H1 (cell line): ENCODE results near the gene NDUFS8. TPM values are rescaled to one million over a fixed set of nuclear protein-coding genes. Genes with fewer than 3 reads are reported as not detected.

Experiments used
- CTCF ChIA-PET: fragments of 300-600 bp; sonication (Branson Sonifier 250); formaldehyde crosslinking; loops from one replicate; lab custom pipeline; 2021; ENCODE audit not compliant: partially characterized antibody; lab: Charles Lee
- POLR2A ChIA-PET: fragments of 300-600 bp; sonication (Branson Sonifier 250); formaldehyde crosslinking; loops from one replicate; lab custom pipeline; 2021; ENCODE audit warnings: inconsistent platforms; ENCODE audit not compliant: partially characterized antibody; lab: Charles Lee
- DNase-seq, 2 experiments: peaks; one replicate each; pipeline versions ENCODE4 v3.0.0 to v3.0.0-alpha.2; 2010 to 2022; ENCODE audit warnings: low spot score in 2 of 2, low read depth in 1 of 2, mixed read lengths in 1 of 2
- FAIRE-seq: peaks from 2 replicates; lab custom pipeline; 2011; peaks lifted over from hg19 to GRCh38; lab: Jason Lieb, UNC
- H2AFZ ChIP-seq: 2 replicates; pipeline ENCODE4 v1.8.1; 2012; ENCODE audit warnings: low read length, inconsistent platforms
- H2AK5ac ChIP-seq: 2 replicates; pipeline ENCODE4 v1.6.1; 2013; ENCODE audit warnings: low read depth, low read length
- H2BK120ac ChIP-seq: replicated peaks from 2 replicates; pipeline ENCODE3; 2013; ENCODE audit warnings: low read depth, low read length, inconsistent platforms
- H2BK12ac ChIP-seq: 2 replicates; pipeline ENCODE4 v1.6.1; 2013; ENCODE audit warnings: low read depth, low read length
- H2BK15ac ChIP-seq: 2 replicates; pipeline ENCODE4 v1.6.1; 2013; ENCODE audit warnings: low read length
- H2BK20ac ChIP-seq: 2 replicates; pipeline ENCODE4 v1.6.1; 2013; ENCODE audit warnings: low read length
- H2BK5ac ChIP-seq: 2 replicates; pipeline ENCODE4 v1.6.1; 2013; ENCODE audit warnings: low read depth, low read length
- H3K14ac ChIP-seq: 2 replicates; pipeline ENCODE4 v1.6.1; 2013; ENCODE audit warnings: inconsistent platforms; ENCODE audit not compliant: insufficient read length
- H3K18ac ChIP-seq: 2 replicates; pipeline ENCODE4 v1.6.1; 2013; ENCODE audit warnings: low read length; ENCODE audit errors: extremely low read depth
- H3K23ac ChIP-seq: 2 replicates; pipeline ENCODE4 v1.6.1; 2013; ENCODE audit warnings: inconsistent platforms; ENCODE audit not compliant: insufficient read length
- H3K23me2 ChIP-seq: 2 replicates; pipeline ENCODE4 v1.6.1; 2013; ENCODE audit warnings: low read depth, low read length
- H3K27ac ChIP-seq: 2 replicates; pipeline ENCODE4 v1.6.1; 2011; ENCODE audit warnings: low read depth, low read length, inconsistent platforms
- H3K27me3 ChIP-seq, 4 experiments: replicated peaks in 1 of 4; 1 replicate in 1 of 4; 2 replicates in 3 of 4; pipeline versions ENCODE4 v1.6.1 to v1.8.1; 2011 to 2013; ENCODE audit warnings: low read length in 3 of 4, mild to moderate bottlenecking in 3 of 4, inconsistent platforms in 2 of 4, mixed read lengths in 2 of 4, moderate library complexity in 1 of 4; ENCODE audit not compliant: control insufficient read depth in 3 of 4, insufficient read depth in 3 of 4; ENCODE audit errors: extremely low read depth in 1 of 4
- H3K36me3 ChIP-seq, 4 experiments: 2 replicates each; pipeline versions ENCODE4 v1.6.1 to v1.8.1; 2011 to 2013; ENCODE audit warnings: mild to moderate bottlenecking in 4 of 4, low read length in 3 of 4, moderate library complexity in 2 of 4, control low read depth in 1 of 4, inconsistent platforms in 1 of 4; ENCODE audit not compliant: insufficient read depth in 4 of 4, control insufficient read depth in 2 of 4
- H3K4ac ChIP-seq: replicated peaks from 2 replicates; pipeline ENCODE3; 2013; ENCODE audit warnings: low read length, low read depth, mixed read lengths, inconsistent platforms; ENCODE audit not compliant: insufficient read length
- H3K4me1 ChIP-seq, 4 experiments: replicated peaks in 1 of 4; 1 replicate in 1 of 4; 2 replicates in 3 of 4; pipeline versions ENCODE4 v1.6.1 to v1.8.1; 2011 to 2013; ENCODE audit warnings: low read length in 3 of 4, inconsistent platforms in 2 of 4, mixed read lengths in 1 of 4; ENCODE audit not compliant: insufficient read depth in 4 of 4, control insufficient read depth in 3 of 4
- H3K4me2 ChIP-seq, 2 experiments: 2 replicates each; pipeline versions ENCODE4 v1.6.1 to v1.8.1; 2011 to 2013; ENCODE audit warnings: low read depth in 2 of 2, low read length in 2 of 2, control low read depth in 1 of 2, inconsistent platforms in 1 of 2, mild to moderate bottlenecking in 1 of 2; ENCODE audit not compliant: insufficient read depth in 1 of 2
- H3K4me3 ChIP-seq, 4 experiments: fragments of 200-600, 300-600 bp in 1 of 4; sonication (generic), shearing (Covaris generic), sonication (Bioruptor Twin) in 1 of 4; 2 replicates each; pipeline versions ENCODE4 v1.5.1 to v1.8.1; 2011 to 2016; ENCODE audit warnings: low read length in 4 of 4, low read depth in 3 of 4, control low read depth in 2 of 4, inconsistent platforms in 2 of 4, mild to moderate bottlenecking in 2 of 4, mixed read lengths in 1 of 4, moderate library complexity in 1 of 4; ENCODE audit not compliant: insufficient read depth in 2 of 4; ENCODE audit errors: extremely low read depth in 1 of 4
- H3K56ac ChIP-seq: replicated peaks from 2 replicates; pipeline ENCODE3; 2013; ENCODE audit warnings: low read depth, mild to moderate bottlenecking, mixed read lengths, low read length, inconsistent platforms; ENCODE audit not compliant: insufficient read length
- H3K79me1 ChIP-seq: 2 replicates; pipeline ENCODE4 v1.6.1; 2013; ENCODE audit warnings: low read depth, low read length, control low read depth
- H3K79me2 ChIP-seq, 2 experiments: 2 replicates each; pipeline versions ENCODE4 v1.6.1 to v1.8.1; 2012 to 2013; ENCODE audit warnings: low read length in 2 of 2, mild to moderate bottlenecking in 2 of 2, inconsistent platforms in 1 of 2; ENCODE audit not compliant: insufficient read depth in 2 of 2, control insufficient read depth in 1 of 2
- H3K9ac ChIP-seq, 4 experiments: replicated peaks in 1 of 4; 1 replicate in 1 of 4; 2 replicates in 3 of 4; pipeline versions ENCODE4 v1.6.1 to v1.8.1; 2011 to 2013; ENCODE audit warnings: low read depth in 3 of 4, low read length in 3 of 4, control low read depth in 2 of 4, mild to moderate bottlenecking in 2 of 4, moderate library complexity in 2 of 4, inconsistent platforms in 1 of 4; ENCODE audit errors: extremely low read depth in 1 of 4
- H3K9me3 ChIP-seq, 2 experiments: 2 replicates each; pipeline versions ENCODE4 v1.6.1 to v1.8.1; 2012 to 2013; ENCODE audit warnings: mild to moderate bottlenecking in 2 of 2, moderate library complexity in 2 of 2, control low read depth in 1 of 2, inconsistent platforms in 1 of 2, low read depth in 1 of 2, low read length in 1 of 2, mixed read lengths in 1 of 2; ENCODE audit not compliant: insufficient read depth in 2 of 2
- H4K20me1 ChIP-seq, 2 experiments: replicated peaks in 1 of 2; 2 replicates each; pipeline versions ENCODE3 to v1.8.1; 2011 to 2013; ENCODE audit warnings: inconsistent platforms in 2 of 2, low read length in 2 of 2, mild to moderate bottlenecking in 1 of 2; ENCODE audit not compliant: insufficient read depth in 2 of 2, control insufficient read depth in 1 of 2
- H4K5ac ChIP-seq: 2 replicates; pipeline ENCODE4 v1.6.1; 2013; ENCODE audit warnings: low read length, low read depth, mixed read lengths, inconsistent platforms; ENCODE audit not compliant: insufficient read length
- H4K8ac ChIP-seq: 2 replicates; pipeline ENCODE4 v1.8.0; 2013; ENCODE audit warnings: mild to moderate bottlenecking, moderate library complexity, low read length, inconsistent platforms; ENCODE audit not compliant: insufficient read depth; ENCODE audit errors: extremely low read depth
- H4K91ac ChIP-seq: replicated peaks from 2 replicates; pipeline ENCODE3; 2013; ENCODE audit warnings: low read length, mixed read lengths, inconsistent platforms; ENCODE audit not compliant: insufficient read length
- ASH2L ChIP-seq: fragments of 200-600, 300-600 bp; sonication (generic); IDR thresholded peaks from one replicate; pipeline ENCODE4 v1.7.1; 2017; ENCODE audit warnings: low read length
- BRCA1 ChIP-seq: IDR thresholded peaks from 2 replicates; pipeline ENCODE4 v1.6.1; 2012; ENCODE audit warnings: low read depth, low read length, improper control_type of control experiment
- FOSL1 ChIP-seq: IDR thresholded peaks from 2 replicates; pipeline ENCODE4 v1.6.1; 2011; ENCODE audit warnings: mild to moderate bottlenecking, low read depth, low read length, moderate library complexity; ENCODE audit not compliant: insufficient read depth
- NANOG ChIP-seq: IDR thresholded peaks from 2 replicates; pipeline ENCODE4 v1.6.1; 2011; ENCODE audit warnings: low read length, low read depth, mild to moderate bottlenecking, inconsistent platforms; ENCODE audit not compliant: insufficient read depth, poor library complexity, severe bottlenecking
- SIX5 ChIP-seq: IDR thresholded peaks from 2 replicates; pipeline ENCODE4 v1.6.1; 2011; ENCODE audit warnings: mild to moderate bottlenecking, low read depth, low read length
- WGBS, 2 experiments: shearing (Covaris generic) in 1 of 2; methylation state at CpG; one replicate each; pipeline versions ENCODE4 v1.1.6 to v1.1.7; 2013 to 2015; ENCODE audit warnings: low lambda C conversion rate in 2 of 2, mixed read lengths in 2 of 2, inconsistent platforms in 1 of 2, low coverage in 1 of 2, missing lambda C conversion rate in 1 of 2; ENCODE audit not compliant: insufficient replicate concordance in 2 of 2, insufficient coverage in 1 of 2, insufficient read length in 1 of 2; ENCODE audit errors: extremely low coverage in 1 of 2, missing lambda C conversion rate in 1 of 2; 5-methylcytosine and 5-hydroxymethylcytosine counted together
- polyA plus RNA-seq, 7 experiments: library from polyadenylated mRNA; depleted of rRNA in 3 of 7; stranded (reverse) in 5 of 7; unstranded in 2 of 7; fragments of >200 nt in 5 of 7; fragments of 200-250 nt in 2 of 7; gene quantifications; 1 replicate in 5 of 7; 2 replicates in 1 of 7; 4 replicates in 1 of 7; pipeline versions ENCODE4 v1.2.1 to v1.2.3, GENCODE V29; 2011 to 2013; ENCODE audit warnings: missing spikeins in 2 of 7, mixed read lengths in 2 of 7
- total RNA-seq: library from RNA; stranded (reverse); fragmentation: NEBNext Ultra II Directional; extraction: Animal tissue kit (Norgen Biotek cat#: 25700); gene quantifications from 2 replicates; pipeline ENCODE4 v1.2.1, GENCODE V29; 2021

NDUFS8 gene
- total and polyA plus RNA-seq, 2 of the 8 experiments (the other 6 are each of a cell fraction or from before 2014, with no cell fraction given) = 182 to 291 TPM

GRCh38 chr11:68033708-68034045, 3.2 kb downstream of the NDUFS8 start:
- no peak overlapping the region; the same call in 1 of the 2 replicates for H4K8ac ChIP-seq
- H3K79me1 ChIP-seq = peaks cover 8% of the 10 kb centered on the region
- H3K4me3 ChIP-seq = no peak overlapping the region
- peaks cover 4 to 17% (median 15%) of the 10 kb centered on the region in 4 experiments for H3K36me3 ChIP-seq
- H4K20me1 ChIP-seq = peaks cover 0 to 5% of the 10 kb centered on the region in 2 experiments
- ChIA-PET CTCF (no interaction called here), POLR2A (interaction anchor here (0.6 to 16.6 kb wide), 5 partner anchors 8 to 45 kb away, joined by 3 to 183 read pairs (median 7); no protein-coding TSS in a partner anchor)
- no peak overlapping the region for H3K18ac ChIP-seq
- no peak overlapping the region for H4K91ac ChIP-seq
- H3K27ac ChIP-seq = no peak overlapping the region
- H3K27me3 ChIP-seq = no peaks in the 10 kb centered on the region
- FAIRE-seq (no peak), DNase-seq (no peak)
- H4K5ac ChIP-seq = no peak overlapping the region
- H3K23me2 ChIP-seq = peaks cover 3% of the 10 kb centered on the region; the same call in 1 of the 2 replicates
- no peak overlapping the region for H3K4ac ChIP-seq
- no peak overlapping the region for H3K23ac ChIP-seq
- no peak overlapping the region for H2BK5ac ChIP-seq
- no peak overlapping the region for H2BK20ac ChIP-seq
- no peak overlapping the region for H3K9ac ChIP-seq
- H3K9me3 ChIP-seq = no peaks in the 10 kb centered on the region
- no peak overlapping the region for H3K14ac ChIP-seq
- peaks cover 0 to 18% (median 14%) of the 10 kb centered on the region in 4 experiments; a peak in 5 of 7 replicates for H3K4me1 ChIP-seq
- no peak overlapping the region for H2AK5ac ChIP-seq
- H2BK120ac ChIP-seq = no peak overlapping the region
- H2AFZ ChIP-seq = no peak overlapping the region
- peaks cover 0 to 22% of the 10 kb centered on the region in 2 experiments; a peak in 2 of 4 replicates for H3K79me2 ChIP-seq
- H2BK12ac ChIP-seq = no peak overlapping the region
- no peak overlapping the region for H3K4me2 ChIP-seq
- WGBS, 2 experiments = 99% methylated on average over 9 of the region's 12 CpGs; no CpG with 5 or more reads in 1 of the 2 experiments
- H2BK15ac ChIP-seq = no peak overlapping the region
- H3K56ac ChIP-seq = no peak overlapping the region
- TF ChIP-seq SIX5 (no peak), NANOG (no peak), ASH2L (no peak), BRCA1 (no peak), FOSL1 (no peak)
